Hematopoietic multipotent progenitor cell treated with erythropoietin and hydrocortisone succinate and interleukin-3 and kit ligand, for 4 days (in vitro differentiated cells): ENCODE data around the gene MAN1B1.
"Not testable (repeated sequence)": the region's sequence is repeated elsewhere in the genome, so short reads cannot be mapped to it uniquely, and the experiment has no call there.

Experiments used
- DNase-seq: peaks from one replicate; pipeline ENCODE4 v3.0.0-alpha.2; 2015

The MAN1B1 gene

DNA sequence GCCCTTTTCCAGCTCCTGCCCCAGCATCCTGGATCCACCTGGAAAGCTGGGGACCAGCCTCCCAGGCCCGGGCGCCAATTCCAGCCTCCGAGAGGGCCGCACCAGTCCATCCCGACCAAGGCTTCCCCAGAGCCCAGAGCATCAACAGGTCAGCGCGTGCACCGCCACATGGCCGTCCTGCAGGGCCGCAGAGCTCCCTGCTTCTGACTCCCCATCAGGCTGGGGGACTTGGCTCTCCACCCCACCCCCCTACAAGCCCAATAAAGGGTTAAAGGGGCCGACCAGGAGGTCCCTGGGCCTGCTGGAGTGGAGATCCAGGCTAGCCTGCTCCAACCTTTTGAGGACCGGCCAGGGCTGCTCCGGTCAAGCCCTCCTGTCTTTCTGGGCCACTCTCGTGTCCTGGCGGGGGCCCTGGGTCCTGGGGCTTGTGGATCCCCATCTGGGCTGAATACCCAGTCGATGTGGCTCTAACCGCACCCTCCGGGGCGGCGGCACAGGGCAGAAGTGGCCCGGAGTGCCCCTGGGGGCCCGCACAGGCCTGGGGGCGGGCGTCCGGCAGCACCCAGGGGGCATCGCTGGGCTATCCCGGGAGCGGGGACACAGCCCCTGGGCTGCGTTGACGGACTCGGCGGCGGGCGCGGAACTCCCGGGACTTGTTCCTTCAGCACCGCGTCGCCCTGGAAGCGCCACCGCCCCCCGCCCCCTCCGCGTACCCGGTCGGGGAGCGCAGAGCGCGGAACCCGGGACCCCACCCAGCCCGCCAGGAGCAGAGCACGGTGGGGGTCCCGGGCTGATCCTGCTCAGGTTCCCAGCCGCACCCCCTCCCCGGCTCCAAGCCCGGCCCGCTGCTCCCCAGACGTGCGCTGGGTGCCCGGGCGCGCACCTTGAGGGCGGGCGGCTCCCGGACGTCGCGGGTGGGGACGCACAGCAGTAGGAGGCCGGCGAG lies 33.5 kb upstream of the MAN1B1 start:
- DNase-seq = no peak

DNA sequence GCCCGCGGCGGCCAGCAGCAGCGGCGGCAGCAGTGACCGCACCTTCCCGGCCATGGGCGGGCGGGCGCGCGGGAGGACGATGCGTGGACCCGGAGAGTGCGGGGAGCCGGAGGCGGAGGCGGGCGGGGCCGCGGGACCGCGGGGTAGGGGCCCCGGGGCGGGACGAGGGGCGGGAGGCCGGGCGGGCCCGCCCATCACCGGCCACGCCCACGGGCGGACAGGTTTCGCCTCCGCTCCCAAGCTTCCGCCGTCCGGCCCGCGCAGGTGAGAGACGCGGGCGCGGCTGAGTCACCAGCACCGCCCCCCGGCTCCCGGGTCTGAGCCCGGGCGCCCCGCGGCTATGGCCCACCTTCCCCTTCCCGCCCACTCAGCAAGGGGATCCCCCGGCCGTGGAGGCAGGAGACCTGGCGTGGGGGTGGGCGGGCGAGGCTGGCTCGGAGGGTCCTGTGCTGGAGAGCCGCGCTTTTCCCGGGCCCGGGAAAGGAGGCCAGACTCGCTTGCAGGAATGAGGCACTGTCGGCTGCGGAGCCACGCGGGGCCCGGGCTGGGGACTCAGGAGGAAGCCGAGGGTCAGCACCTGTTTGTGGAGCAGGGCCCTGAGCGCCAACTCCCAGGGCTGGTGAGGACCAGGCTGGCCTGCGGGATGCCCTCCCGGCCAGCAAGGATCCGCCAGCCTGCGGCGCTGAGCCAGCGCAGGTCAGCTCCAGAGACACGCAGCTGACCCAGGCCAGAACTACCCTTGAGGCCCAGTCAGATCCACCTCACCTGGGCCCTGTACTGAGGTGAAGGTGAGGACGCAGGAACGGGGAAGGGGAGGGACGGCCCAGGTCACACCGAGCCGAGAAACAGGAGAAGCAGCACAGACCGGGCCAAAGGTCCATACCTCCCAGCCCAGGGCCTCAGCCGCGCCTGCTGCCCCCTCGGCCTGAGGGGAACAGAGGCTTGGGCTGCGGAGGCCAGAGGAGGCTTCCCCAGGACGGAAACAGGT lies 32.5 kb upstream of the MAN1B1 start, which contains the start of gene ENTPD2:
Gene ENTPD2, minus strand, starts transcription at position 118 of the 988 bp plus-strand sequence. Its CDS starts 64 bp downstream, at position 54.
- DNase-seq = no peak

DNA sequence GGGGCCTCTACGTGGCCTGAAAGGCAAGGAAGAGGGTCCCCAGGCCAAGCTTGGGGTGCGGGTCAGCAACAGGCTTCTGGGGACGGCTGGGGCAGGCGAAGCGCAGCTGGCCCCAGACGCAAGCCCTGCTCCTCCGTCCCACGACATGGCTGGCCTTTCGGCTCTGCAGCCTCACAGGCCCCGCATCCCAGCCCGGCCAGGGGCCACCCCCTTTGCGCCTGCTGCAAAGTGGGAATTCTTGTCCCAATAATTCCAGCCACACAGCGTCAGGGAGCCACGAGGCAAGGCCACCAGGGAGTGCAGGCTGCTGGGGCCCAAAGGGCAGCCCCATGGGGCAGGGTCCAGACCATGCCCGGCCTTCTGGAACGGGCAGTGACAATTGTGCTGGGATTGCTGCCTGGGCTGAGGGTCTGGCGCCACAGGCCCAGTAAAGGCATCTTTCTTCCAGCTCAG lies 31.8 kb upstream of the MAN1B1 start:
- DNase-seq = no peak

DNA sequence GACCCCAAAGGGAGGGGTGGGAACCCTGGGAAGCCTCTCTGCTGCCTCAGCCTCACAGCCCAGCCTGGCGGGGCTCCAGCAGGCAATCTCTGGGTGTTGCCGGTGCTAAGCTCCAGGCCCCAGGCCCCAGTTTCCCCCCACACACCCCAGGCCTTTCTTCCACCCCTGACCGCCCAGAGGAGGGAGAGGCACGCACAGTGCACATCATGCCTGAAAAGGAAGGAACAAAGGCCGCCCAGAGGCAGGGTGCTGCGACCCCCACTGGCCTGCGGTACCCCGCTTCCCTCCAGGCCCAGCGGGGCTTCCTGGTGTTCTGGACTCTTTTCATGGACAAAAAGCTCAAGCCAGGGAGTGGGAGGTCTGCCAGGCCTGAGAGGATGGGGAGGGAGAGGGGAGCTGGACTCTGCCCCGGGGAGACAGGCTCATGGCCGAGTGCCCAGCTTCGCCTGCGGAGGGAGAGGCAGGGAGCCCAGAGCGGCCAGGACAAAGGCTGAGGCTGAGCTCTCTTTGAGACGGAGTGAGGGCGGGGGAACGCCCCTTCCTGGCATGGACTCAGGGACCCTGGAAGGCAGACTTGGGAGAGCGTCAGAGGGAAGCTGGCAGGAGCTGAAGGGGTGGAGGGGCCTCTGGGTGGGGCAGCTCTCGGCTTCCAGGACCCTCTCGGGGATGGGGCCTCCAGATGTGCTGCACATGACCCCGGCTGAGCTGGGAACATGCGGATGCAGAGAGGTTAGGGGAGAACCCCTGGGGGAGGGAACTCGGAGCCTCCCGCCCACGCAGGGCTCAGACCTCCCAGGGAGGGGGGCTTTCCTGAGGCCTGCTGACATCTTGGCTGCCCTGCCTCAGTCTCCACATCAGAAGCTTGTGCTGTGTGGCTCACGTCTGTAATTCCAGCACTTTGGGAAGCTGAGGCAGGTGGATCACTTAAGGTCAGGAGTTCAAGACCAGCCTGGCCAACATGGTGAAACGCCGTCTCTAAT lies 31.1 kb upstream of the MAN1B1 start:
- no peak for DNase-seq

DNA sequence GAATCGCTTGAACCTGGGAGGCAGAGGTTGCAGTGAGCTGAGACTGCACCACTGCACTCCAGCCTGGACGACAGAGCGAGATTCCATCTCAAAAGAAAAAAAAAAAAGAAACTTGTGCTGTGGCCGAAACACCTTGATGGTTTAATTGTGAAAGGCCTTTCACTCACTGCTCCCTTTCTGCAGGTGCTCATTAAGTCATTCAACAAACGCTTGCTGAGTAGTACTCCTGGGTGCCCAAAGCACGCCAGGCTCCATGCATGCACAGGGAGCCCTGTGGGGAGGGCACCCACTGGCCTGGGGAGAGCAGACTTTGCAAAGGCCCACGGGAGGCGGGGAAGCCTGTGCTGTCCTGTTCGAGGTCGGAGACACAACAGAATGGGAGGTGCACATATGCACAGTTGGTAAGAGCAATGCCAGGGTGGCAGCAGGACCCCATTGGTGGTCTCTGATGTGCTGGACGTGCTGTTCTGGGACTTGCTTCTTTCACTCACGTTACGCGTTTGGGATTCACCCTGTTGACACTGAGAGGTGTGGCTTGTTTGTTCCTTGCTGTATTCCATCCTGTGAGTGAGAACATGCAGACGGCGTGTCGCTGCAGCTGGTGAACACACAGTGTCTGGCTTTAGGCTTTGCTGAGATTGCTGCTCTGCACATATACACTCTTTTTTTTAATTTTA lies 29.9 kb upstream of the MAN1B1 start:
- no peak for DNase-seq

DNA sequence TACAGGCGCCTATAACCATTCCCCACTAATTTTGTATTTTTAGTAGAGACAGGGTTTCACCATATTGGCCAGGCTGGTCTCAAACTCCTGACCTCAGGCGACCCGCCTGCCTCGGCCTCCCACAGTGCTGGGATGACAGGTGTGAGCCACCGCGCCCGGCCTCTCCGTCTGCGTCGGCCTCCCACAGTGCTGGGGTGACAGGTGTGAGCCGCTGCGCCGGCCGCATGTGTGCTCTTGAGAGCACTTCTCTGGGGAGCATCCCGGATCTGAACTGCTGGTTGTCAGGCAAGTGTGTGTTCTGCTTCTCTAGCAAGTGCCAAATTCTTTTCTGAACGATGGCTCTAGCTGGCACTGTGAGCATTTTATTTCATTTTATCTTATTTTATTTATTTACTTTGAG lies 29.2 kb upstream of the MAN1B1 start:
- DNase-seq = no peak

DNA sequence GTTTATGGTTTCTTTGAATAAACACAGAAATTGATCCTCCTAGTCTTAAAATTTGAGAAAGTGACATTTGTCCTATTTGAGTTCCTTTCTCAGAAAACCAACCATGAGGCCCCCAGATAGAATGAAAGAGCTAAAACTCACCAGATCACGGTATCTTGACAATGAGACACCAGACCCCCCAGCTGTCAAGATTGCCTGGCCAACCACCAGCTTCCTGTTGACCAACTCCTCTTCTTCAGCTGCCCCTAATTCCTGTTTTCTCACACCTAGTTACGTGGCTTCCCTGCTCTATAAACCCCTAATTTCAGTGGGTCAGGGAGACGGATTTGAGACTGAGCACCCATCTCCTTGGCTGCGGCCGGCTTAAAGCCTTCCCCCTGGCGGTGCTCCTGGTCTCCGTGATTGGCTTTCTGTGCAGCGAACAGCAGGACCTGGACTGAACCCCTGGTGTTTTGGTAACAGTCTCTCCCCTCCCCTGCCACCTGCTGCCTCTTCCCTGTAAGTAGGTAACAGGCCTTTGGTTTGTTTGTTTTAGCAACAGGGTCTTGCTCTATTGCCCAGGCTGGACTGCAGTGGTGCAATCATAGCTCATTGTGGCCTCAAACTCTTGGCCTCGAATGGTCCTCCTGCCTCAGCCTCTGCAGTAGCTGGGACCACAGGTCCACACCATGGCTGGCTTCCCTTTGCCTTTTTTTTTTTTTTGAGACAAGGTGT lies 28.1 kb upstream of the MAN1B1 start:
- peak; percentile 59 for DNase-seq

DNA sequence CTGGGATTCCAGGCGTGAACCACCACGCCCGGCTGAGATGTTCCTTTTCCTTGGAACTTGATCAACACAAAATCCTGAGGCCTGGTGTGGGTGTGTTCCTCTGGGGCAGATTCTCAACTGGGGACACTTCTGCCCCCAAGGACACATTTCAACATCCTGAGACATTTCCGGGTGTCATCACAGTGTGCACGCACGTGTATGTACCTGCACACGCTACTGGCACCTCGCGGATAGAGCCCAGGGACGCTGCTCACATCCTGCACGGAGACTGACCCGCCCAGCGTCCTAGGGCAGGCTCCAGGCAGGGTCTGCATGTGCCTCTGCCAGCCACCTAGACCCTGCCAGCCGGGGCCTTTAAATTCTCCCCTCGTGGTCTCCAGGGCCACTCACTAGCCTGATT lies 24.4 kb upstream of the MAN1B1 start:
- no peak for DNase-seq

DNA sequence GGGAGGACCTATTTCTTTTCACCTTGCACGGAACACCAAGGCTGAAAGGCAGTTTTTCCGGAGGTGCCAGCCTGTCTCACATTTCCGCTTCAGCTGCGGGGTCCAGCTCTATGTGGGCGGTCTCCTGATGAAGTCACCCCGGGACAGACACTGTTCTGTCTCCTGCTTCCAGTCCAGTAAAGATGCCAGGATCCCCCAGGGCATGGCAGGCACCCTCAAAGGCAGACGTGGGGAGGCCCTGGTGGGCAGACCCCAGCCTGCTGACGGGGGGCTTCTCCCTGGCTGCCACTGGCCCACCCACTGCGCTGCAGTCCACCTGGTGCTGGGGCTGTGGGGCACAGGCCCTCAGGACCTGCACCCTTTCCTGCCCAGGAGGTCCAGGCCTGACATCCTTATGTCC lies 24.0 kb upstream of the MAN1B1 start:
- DNase-seq = not testable (repeated sequence)

DNA sequence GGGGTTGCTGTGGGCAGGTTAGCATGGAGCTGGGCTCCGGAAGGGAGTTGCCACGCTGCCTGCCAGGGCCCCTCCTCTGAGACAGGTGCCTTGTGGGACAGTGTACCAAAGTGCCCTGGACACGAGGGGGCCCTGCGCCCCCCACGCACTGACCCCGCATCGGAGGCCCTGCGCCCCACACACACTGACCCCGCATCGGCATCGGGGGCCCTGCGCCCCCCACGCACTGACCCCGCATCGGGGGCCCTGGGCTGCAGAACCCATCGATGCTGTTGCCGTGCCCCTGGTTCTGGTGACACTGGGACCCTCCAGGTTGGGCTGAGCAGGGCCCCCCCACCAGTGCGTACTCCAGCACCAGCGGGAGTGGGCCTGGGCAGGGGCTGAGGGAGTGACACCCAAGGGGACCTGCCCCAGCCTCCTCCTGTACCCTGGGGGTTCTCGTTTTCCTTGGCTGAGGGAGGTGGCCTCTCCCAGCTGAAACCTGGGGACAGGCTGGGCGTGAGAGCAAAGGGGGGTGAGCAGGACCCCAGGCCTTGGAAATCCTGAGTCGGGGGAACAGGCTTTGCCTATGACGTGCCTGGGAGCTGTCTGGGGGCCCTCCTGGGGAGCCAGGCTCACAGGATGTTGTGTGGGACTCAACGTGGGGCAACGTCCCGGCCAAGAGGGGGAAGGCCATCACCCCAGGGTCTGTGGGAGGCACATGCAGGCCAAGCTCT lies 23.3 kb upstream of the MAN1B1 start:
- DNase-seq = no peak

DNA sequence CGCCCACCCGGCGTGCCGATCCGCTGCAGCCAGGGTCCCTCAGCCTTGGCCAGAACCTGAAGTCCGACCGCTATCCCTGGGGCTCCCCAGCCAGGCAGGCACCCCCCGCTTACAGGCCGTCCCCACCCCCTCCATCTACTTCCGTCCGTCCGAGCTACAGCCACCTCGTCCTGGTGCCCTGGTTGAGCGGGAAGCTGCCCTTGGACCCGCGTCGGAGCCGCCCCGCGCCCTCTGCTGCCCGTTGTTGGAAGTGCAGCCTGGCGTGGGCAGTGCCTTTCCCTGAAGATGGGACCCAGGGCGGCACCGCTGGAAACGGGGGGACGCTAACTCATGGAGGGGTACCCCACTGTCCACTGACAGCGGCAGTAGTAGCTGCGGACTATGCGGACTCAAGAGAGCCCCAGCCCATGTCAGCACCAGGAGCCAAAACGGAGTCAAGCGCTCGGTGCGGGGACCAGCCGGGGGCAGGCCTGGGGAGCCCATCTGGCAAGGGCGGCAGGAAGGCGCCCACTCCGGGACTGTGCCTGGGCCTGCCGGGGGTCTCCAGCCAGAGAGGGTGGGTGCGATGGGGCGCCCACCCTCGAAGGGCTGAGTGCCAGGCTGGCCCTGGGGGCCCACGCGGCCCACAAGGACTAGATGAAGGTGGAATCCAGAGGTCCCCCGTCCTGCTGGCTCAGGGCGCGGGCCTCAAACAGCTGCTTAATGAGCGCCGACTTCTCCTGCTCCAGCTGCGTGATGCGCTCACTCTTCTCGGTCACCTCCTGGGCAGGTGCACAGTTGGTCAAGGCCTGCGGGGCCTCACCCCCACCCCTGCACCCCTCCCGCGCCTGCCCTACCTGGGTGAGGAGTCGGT lies 22.5 kb upstream of the MAN1B1 start:
- peak; percentile 74 for DNase-seq

DNA sequence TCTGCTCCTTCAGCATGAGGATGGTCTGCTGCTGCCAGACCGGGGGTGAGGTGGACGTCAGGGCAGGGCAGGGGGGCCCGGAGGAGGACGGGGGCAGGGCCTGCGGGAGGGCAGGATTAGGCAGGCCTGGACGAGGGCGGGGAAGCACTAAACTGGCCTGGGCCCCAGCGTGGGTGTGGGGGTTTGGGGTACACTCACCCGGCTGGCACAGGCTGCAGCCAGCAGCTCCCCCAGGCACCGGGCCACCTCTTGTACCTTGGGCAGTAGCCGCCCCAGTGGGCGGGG lies 22.0 kb upstream of the MAN1B1 start:
- no peak for DNase-seq

DNA sequence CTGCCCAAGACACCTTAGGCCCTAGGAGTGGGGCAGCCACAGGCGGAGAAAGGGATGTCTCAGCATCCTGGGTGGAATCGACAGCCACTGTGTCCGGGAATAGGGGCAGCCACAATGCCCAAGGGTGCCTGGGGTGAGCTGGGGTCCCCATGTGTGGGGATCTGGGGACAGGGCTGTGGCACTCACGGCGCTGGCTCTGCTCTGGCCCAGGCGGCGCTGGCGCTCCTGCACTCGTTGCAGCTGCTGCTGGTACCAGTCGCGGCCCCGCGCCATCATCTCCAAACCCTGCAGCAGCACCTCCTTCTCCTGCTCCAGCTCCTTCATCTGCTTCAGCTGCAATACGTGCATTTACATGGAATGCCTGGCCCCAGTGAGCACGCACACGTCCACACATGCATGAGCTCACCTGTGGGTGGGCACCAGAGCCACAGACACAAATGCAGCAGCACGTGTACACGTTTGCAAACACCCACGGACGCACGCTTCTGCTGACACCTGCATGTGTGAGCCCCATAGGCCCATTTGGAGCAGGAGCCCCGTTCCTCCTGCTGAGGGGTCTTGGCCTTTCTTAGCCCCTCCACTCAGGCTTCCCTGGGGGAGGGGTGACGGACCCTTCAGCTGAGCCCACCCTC lies 21.3 kb upstream of the MAN1B1 start:
- no peak for DNase-seq

DNA sequence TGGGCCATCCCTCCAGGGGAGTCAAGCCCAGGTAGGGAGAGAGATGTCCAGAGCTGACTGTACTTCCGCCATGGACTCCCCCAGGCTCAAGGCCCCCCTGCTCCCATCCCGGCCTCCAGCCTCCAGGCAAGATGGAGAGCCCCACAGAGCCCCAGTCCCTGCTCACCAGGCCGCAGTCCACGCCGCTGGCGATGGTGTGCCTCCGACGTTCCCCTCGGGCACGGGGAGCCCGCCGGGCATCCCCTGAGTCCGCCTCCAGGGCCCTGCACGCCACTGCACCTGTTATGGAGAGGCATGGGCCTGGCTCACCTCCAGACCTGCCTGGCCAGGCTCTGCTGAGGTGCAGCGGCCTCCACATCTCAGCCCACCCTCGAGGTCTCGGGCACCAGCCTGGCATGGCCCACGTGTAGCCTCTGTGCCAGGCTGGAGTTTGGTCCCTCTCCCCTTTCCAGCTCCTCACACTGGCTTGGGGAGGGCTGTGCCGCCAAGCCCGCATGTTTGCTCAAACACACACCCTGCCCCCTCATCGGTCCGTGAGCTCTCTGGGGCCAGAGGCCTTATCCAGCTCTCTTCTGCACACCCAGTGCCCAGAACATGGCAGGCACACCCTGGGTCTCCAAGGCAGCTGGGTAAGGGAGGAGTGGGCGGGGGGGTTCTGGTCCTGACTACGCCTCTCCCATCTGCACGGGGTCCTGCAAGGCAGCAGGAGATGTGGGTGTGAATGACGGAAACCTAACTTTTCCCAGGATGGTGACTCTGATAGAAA lies 20.5 kb upstream of the MAN1B1 start:
- DNase-seq = no peak

DNA sequence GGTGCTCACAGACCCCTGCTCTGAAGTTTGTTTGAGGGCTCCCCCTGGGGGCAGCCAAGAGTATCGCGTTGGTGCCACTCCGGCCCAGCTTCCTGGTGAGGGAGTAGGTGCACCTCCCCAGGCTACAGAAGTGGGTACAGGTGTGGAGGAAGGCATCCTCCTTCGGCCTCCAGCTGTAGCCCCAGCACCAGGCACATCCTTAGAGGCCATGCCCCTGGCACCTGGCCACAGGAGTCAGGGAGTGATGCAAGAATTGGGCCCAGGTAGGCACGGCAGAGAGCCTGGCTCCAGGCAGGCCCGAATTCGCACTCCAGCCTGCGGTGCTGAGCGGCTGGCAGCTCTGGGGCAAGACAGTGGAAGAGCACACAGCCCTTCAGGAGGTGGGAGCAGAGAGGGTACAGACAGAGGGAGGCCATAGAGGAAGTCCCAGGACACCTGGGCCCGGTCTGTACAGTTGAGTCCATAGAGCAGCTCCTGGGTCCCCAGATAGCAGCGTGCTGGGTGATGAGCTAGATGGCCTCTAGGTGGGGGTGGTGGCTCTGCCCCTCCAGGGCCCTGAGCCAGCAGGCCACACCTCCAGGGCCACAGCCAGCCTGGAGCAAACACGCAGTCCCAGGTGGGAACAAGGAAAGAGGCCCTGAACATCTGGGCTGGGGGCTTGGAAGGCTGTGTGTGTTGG lies 18.8 kb upstream of the MAN1B1 start:
- DNase-seq = peak; percentile 95

DNA sequence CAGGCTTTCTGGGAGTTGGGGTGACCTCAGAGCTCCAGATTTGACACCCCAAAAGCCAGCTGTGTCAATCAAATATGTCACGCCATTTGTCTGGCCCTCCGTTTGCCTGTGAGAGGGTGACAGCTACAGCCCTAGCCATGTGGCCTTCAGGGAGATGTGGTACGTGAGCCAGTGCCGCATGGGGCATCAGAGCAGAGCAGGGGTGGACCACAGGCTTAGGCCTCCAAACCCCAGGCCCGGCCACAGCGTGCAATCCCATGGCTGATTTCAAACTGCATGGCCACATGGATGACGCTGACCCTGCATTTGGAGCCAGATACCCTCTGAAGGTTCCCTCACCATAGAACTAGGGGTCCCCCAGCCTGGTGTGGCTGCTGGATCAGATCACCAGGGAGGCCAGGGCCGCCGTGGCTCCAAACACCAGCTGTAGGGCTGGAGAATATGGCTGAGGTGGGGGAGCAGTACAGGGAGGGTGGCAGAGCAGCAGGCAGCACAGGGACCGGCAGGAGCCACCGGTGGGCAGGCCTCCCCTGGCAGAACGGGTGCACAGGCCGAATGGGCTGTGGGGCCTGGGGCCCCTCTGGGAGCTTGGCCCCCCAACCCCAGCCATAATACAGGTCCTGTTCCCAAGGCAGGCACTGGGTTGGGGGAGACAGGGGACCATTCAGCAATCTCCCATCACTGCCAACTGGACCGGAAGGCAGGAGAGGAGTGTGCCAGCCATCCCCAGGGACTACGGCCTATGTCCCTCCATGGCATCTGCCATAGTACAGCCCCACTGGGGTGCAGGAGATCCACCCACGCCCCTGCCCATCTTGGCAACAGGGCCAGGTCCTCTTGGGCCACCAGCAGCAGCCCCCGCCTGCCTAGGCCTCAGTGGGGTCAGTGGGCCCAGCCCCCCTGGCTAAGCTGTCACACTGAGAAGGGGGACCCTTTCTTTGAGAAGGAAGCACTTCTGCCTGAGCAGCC lies 18.0 kb upstream of the MAN1B1 start:
- DNase-seq = no peak
